HG03460 (cell line): ENCODE measurements around the gene ZMIZ1.
"Not testable (repeated sequence)": the region's sequence is repeated elsewhere in the genome, so short reads cannot be mapped to it uniquely, and the experiment has no call there.

Source experiments
- ATAC-seq: cut with Tn5 transposase; IDR thresholded peaks from one replicate; pipeline ENCODE4 v1.9.1; 2021; ENCODE audit not compliant: unreplicated experiment

The ZMIZ1 gene

GRCh38 chr10:79332610-79333315 lies 264.0 kb downstream of the ZMIZ1 start:
- not testable (repeated sequence) for ATAC-seq

DNA sequence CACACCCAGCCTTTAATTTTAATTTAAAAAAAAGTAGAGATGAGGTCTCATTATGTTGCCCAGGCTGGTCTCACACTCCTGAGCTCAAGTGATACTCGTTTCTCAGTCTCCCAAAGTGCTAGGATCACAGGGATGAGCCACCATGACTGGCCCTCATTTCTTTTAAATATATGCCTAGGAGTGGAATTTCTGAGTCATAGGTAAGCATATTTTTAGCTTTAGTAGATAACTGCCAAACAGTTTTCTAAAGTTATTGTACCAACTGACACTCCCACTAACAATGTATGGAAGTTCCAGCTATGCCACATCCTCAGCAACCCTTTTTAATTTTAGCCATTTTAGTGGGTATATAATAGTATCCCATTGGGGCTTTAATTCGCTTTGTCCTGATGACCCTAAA lies 264.7 kb downstream of the ZMIZ1 start:
- ATAC-seq, result no peak

- no peak for ATAC-seq
Observed at GRCh38 chr10:79334573-79334972, 265.8 kb downstream of the ZMIZ1 start.

GRCh38 chr10:79335094-79335469 lies 266.3 kb downstream of the ZMIZ1 start:
- ATAC-seq, result no peak

DNA sequence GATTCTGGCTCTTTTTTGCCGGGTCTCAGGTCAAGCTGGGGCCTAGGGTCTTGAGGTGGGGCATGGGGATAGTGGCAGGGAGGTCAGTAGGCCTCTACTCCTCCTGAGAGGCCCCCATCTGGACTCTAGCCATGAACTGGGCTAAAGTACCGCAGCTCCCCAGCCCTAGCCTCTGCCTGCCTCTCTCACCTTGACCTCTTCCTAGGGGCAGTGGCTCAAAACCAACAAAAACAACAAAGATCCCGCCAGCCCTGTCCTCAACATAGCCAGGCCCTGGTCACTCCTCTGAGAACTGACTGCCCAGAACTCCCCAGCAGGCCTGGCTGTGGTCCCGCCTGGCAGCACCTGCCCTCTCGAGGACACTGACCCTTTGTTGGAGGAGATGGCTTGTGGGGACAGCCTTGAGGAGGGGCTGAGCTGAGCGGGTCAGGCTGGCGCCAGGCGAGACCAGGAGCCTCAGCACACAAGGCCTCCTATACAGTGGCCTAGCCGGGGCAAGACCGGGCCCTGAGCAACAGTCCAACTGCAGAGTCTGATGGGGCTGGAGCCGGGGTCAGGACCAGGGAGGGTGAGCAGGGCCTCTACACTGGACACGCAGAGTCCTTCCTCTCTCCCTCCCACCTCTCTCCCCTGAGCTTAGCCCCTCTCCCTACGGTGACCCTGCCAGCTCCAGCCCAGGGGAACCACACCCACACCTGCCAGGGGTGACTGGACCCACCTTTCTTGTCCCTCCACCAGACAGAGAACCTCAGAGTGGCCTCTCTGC lies 266.9 kb downstream of the ZMIZ1 start:
- ATAC-seq, result no peak

- ATAC-seq, result no peak
Observed at GRCh38 chr10:79336276-79336675, 267.5 kb downstream of the ZMIZ1 start.

DNA sequence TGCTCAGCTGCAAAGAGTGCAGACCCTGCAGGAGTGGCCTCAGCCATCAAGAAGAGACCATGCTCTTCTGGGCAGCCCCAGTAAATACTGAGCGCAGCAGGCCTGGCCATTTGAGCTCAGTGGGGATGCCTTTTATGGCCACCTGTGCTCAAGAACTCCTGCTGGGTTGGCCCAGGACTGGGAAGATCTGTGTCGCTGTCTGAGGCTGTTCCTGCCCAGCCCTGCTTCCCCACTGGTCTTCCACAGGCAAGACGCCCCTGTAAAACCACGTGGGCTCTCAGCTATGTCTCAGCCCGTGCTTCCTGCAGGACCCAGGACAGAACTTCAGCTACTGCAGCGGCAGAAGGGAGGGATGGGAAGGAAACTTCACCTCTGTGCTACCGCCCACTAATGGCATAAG lies 268.0 kb downstream of the ZMIZ1 start:
- ATAC-seq, result no peak

- not testable (repeated sequence) for ATAC-seq
Observed at GRCh38 chr10:79337783-79338469, 269.2 kb downstream of the ZMIZ1 start.

DNA sequence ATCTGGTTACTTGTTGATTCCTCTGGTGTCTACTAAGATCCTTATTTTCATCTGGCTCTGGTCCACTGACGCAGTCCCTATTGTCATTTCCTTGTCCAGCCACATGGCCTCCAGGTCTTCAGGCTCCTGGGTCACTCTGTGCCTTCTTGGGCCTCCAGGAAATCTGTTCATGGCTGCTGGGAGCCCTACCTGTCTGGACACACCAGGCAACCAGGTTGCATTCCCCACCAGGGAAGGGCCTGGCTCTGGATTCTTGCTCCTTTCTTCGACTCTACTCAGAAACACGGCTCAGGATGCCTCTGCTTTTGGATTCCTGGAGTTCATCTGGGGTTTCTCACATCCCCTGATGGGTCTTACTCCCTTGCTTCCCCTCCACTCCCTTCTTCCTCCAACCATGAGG lies 270.5 kb downstream of the ZMIZ1 start:
- no peak for ATAC-seq

DNA sequence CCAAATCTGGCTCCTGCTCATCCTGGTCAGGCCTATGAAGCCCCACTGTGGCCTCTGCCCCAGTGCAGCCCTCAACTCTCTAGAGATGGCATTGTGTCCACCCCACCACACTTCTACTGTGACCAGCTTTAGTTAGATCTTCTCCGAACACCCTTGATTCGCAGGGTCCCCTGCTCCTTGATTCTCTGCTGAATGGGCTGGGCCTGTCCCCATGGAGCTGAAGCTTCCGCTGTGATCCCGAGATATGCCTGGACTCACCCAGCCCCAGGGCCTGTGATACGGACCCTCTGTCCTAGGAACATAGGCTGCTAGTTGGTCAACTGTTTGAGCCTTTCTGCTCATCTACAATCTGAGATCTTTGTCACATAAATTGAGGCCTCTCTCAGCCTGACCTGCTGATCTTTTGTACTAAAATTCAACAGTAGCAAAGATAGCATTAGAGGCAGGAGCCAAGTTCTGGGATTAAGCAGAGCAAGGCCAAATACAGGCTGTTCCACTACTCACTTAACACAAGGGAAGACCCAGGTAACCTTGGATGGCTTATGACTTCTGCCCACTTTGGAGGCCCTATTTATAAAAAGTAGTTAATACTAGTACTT lies 272.0 kb downstream of the ZMIZ1 start:
- no peak for ATAC-seq

GRCh38 chr10:79342295-79342761 lies 273.6 kb downstream of the ZMIZ1 start:
- ATAC-seq, result no peak

- ATAC-seq, result no peak
Observed at GRCh38 chr10:79342811-79343561, 274.2 kb downstream of the ZMIZ1 start.

GRCh38 chr10:79344502-79345195 lies 275.9 kb downstream of the ZMIZ1 start:
- no peak for ATAC-seq

GRCh38 chr10:79345241-79346011 lies 276.7 kb downstream of the ZMIZ1 start:
- no peak for ATAC-seq

- ATAC-seq, result no peak
Observed at GRCh38 chr10:79346012-79346340, 277.2 kb downstream of the ZMIZ1 start.

- ATAC-seq, result no peak
Observed at GRCh38 chr10:79346388-79347225, 277.8 kb downstream of the ZMIZ1 start.

DNA sequence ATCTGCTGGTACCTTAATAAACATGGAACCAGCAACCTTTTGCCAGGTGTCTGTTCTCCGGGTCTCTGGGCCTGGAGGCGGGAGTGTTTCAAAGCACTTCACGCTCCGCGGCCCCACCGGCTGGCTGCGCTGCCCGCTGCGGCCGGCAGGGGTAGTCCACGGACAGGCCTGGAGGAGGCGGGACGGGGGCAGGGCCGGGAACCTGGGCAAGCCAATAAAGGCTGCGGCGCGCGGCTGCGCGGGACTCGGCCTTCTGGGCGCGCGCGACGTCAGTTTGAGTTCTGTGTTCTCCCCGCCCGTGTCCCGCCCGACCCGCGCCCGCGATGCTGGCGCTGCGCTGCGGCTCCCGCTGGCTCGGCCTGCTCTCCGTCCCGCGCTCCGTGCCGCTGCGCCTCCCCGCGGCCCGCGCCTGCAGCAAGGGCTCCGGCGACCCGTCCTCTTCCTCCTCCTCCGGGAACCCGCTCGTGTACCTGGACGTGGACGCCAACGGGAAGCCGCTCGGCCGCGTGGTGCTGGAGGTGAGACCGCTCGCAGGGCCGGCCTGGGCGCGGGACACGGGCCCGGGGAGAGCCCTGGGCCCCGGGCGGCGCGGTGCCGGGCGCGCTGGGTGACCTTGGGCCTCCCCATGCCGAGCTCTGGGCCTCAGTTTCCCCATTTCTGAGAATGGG lies 278.6 kb downstream of the ZMIZ1 start, which contains the start of gene PPIF:
Gene PPIF, plus strand, starts transcription at position 244 of the 668 bp plus-strand sequence. Its CDS starts 80 bp downstream, at position 324.
- ATAC-seq, result peak; percentile 77
